Measurements from ENCODE around the gene CYRIA. TPM values are rescaled to one million over a fixed set of nuclear protein-coding genes. Genes with fewer than 3 reads are reported as not detected.

The CYRIA gene
- polyA plus RNA-seq, 1 of the 3 experiments (the other 2 are of a cell fraction), result 0.13 TPM

- H3K36me3 ChIP-seq (replicated peaks in 1 of 2; ENCODE audit: control insufficient read depth in 1 of 2, insufficient read depth in 2 of 2, low read length in 1 of 2), result no peaks in the 10 kb centered on the region
- H3K9me3 ChIP-seq, result no peaks in the 10 kb centered on the region
- no peaks in the 10 kb centered on the region for H4K20me1 ChIP-seq (ENCODE audit: insufficient read depth)
- no peaks in the 10 kb centered on the region for H3F3A ChIP-seq (replicated peaks; ENCODE audit: insufficient read depth)
- H3K27me3 ChIP-seq (ENCODE audit: insufficient read depth), result no peaks in the 10 kb centered on the region
- POLR2A ChIA-PET, result no interaction called here
- no peak for TF ChIP-seq SMC3 (IDR thresholded peaks at IDR 0.05; ENCODE audit: low read depth, low read length)
- TF ChIP-seq, protein P1, sequence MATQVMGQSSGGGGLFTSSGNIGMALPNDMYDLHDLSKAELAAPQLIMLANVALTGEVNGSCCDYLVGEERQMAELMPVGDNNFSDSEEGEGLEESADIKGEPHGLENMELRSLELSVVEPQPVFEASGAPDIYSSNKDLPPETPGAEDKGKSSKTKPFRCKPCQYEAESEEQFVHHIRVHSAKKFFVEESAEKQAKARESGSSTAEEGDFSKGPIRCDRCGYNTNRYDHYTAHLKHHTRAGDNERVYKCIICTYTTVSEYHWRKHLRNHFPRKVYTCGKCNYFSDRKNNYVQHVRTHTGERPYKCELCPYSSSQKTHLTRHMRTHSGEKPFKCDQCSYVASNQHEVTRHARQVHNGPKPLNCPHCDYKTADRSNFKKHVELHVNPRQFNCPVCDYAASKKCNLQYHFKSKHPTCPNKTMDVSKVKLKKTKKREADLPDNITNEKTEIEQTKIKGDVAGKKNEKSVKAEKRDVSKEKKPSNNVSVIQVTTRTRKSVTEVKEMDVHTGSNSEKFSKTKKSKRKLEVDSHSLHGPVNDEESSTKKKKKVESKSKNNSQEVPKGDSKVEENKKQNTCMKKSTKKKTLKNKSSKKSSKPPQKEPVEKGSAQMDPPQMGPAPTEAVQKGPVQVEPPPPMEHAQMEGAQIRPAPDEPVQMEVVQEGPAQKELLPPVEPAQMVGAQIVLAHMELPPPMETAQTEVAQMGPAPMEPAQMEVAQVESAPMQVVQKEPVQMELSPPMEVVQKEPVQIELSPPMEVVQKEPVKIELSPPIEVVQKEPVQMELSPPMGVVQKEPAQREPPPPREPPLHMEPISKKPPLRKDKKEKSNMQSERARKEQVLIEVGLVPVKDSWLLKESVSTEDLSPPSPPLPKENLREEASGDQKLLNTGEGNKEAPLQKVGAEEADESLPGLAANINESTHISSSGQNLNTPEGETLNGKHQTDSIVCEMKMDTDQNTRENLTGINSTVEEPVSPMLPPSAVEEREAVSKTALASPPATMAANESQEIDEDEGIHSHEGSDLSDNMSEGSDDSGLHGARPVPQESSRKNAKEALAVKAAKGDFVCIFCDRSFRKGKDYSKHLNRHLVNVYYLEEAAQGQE (IDR thresholded peaks at IDR 0.05; ENCODE audit: low read depth, low read length), result no peak
- no peak for TF ChIP-seq CTCF (IDR thresholded peaks at IDR 0.05)
- no peak for TF ChIP-seq RXRA (IDR thresholded peaks at IDR 0.05; ENCODE audit: borderline replicate concordance, low read depth)
- TF ChIP-seq, protein P2, sequence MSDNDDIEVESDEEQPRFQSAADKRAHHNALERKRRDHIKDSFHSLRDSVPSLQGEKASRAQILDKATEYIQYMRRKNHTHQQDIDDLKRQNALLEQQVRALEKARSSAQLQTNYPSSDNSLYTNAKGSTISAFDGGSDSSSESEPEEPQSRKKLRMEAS (IDR thresholded peaks at IDR 0.05; ENCODE audit: low read depth), result no peak
- no peak for TF ChIP-seq NRF1 (IDR thresholded peaks at IDR 0.05; ENCODE audit: low read depth, low read length)
- TF ChIP-seq, protein P3, sequence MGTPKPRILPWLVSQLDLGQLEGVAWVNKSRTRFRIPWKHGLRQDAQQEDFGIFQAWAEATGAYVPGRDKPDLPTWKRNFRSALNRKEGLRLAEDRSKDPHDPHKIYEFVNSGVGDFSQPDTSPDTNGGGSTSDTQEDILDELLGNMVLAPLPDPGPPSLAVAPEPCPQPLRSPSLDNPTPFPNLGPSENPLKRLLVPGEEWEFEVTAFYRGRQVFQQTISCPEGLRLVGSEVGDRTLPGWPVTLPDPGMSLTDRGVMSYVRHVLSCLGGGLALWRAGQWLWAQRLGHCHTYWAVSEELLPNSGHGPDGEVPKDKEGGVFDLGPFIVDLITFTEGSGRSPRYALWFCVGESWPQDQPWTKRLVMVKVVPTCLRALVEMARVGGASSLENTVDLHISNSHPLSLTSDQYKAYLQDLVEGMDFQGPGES (IDR thresholded peaks at IDR 0.05; ENCODE audit: low read depth, low read length), result no peak
- TF ChIP-seq, protein P4, sequence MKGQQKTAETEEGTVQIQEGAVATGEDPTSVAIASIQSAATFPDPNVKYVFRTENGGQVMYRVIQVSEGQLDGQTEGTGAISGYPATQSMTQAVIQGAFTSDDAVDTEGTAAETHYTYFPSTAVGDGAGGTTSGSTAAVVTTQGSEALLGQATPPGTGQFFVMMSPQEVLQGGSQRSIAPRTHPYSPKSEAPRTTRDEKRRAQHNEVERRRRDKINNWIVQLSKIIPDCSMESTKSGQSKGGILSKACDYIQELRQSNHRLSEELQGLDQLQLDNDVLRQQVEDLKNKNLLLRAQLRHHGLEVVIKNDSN (IDR thresholded peaks at IDR 0.05; ENCODE audit: borderline replicate concordance, low read depth), result no peak
- TF ChIP-seq EZH2phosphoT487 (IDR thresholded peaks at IDR 0.05; ENCODE audit: borderline replicate concordance, low read depth), result no peak
- TF ChIP-seq, protein P5, sequence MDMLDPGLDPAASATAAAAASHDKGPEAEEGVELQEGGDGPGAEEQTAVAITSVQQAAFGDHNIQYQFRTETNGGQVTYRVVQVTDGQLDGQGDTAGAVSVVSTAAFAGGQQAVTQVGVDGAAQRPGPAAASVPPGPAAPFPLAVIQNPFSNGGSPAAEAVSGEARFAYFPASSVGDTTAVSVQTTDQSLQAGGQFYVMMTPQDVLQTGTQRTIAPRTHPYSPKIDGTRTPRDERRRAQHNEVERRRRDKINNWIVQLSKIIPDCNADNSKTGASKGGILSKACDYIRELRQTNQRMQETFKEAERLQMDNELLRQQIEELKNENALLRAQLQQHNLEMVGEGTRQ (IDR thresholded peaks at IDR 0.05; ENCODE audit: borderline replicate concordance, low read depth, low read length), result no peak
- TF ChIP-seq PBX3 (IDR thresholded peaks at IDR 0.05), result no peak
- no peak for TF ChIP-seq SIN3A (IDR thresholded peaks at IDR 0.05; ENCODE audit: borderline replicate concordance, low read depth, low read length)
- TF ChIP-seq ELF1 (IDR thresholded peaks at IDR 0.05), result no peak
- TF ChIP-seq RCOR1 (IDR thresholded peaks at IDR 0.05; ENCODE audit: low read length), result no peak
- no peak for TF ChIP-seq EP300 (IDR thresholded peaks at IDR 0.05; ENCODE audit: borderline replicate concordance in 1 of 2, low read depth in 1 of 2, low read length in 1 of 2)
- TF ChIP-seq MXI1 (IDR thresholded peaks at IDR 0.05; ENCODE audit: low read depth, low read length), result no peak
- no peak for TF ChIP-seq MEF2A (IDR thresholded peaks at IDR 0.05; ENCODE audit: borderline replicate concordance, low read depth)
- H2AFZ ChIP-seq (ENCODE audit: low read depth), result no peak overlapping the region
- H3K4me3 ChIP-seq (ENCODE audit: low read depth in 2 of 2, low read length in 1 of 2), result no peak overlapping the region
- DNase-seq, result no peak
- no peak overlapping the region for H3K27ac ChIP-seq (ENCODE audit: low read depth in 2 of 2, low read length in 1 of 2)
- no peaks in the 10 kb centered on the region for H3K9me2 ChIP-seq
- no peak overlapping the region for H3K4me2 ChIP-seq
- CTCF ChIA-PET, result interaction anchor here (1.8 kb wide), 1 partner anchor 13 kb away, joined by 4 read pairs; no protein-coding TSS in a partner anchor
- H3K9ac ChIP-seq, result no peak overlapping the region
- H3K79me2 ChIP-seq (ENCODE audit: insufficient read depth), result no peaks in the 10 kb centered on the region
- 33% methylated on average over 4 of the region's 4 CpGs for WGBS (ENCODE audit: low lambda C conversion rate)
- no peaks in the 10 kb centered on the region for H3K4me1 ChIP-seq (ENCODE audit: control insufficient read depth in 1 of 2, insufficient read depth in 2 of 2, low read depth in 1 of 2, low read length in 1 of 2)
These were observed 28.2 kb upstream of the CYRIA start for GRCh38 chr2:16693854-16694253.
